Upper lobe of left lung (tissue), 4 donors: ENCODE data around the gene RABL6.
"Not testable (repeated sequence)": the region's sequence is repeated elsewhere in the genome, so short reads cannot be mapped to it uniquely, and the experiment has no call there.

Source experiments
- EP300 ChIP-seq, 4 donors: sonication (generic); formaldehyde crosslinking; IDR thresholded peaks; one replicate each; pipeline ENCODE4 v1.5.1; 2017; ENCODE audit warnings: antibody characterized with exemption in 4 of 4, control low read depth in 2 of 4
- TF ChIP-seq, protein P1 (sequence below), 6 experiments: fragments of 450-650 bp in 4 of 6; fragments of 200-600 bp in 2 of 6; sonication (generic) in 2 of 6; IDR thresholded peaks; one replicate each; pipeline ENCODE4 v1.5.1; 2016 to 2019; ENCODE audit warnings: antibody characterized with exemption in 6 of 6

DNA sequence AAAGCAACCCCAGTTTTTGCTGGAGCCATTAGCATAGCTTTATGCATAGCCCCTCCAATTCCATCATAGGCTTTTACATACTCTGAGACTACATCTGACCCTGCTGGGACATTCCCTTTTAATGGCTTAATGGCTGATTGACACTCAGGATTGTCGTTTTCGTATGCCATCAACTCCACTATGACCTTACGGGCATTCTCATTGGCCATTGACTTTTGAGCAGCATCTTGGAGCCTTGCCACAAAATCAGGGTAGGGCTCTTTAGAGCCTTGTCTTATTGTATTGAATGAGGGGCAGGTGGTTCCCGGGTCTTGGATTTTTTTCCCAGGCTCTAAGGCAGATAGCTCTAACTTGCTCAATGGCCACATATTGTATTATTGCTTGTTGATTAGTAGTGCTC is 20.8 kb upstream of the RABL6 start:
- TF ChIP-seq, protein P1, sequence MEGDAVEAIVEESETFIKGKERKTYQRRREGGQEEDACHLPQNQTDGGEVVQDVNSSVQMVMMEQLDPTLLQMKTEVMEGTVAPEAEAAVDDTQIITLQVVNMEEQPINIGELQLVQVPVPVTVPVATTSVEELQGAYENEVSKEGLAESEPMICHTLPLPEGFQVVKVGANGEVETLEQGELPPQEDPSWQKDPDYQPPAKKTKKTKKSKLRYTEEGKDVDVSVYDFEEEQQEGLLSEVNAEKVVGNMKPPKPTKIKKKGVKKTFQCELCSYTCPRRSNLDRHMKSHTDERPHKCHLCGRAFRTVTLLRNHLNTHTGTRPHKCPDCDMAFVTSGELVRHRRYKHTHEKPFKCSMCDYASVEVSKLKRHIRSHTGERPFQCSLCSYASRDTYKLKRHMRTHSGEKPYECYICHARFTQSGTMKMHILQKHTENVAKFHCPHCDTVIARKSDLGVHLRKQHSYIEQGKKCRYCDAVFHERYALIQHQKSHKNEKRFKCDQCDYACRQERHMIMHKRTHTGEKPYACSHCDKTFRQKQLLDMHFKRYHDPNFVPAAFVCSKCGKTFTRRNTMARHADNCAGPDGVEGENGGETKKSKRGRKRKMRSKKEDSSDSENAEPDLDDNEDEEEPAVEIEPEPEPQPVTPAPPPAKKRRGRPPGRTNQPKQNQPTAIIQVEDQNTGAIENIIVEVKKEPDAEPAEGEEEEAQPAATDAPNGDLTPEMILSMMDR (IDR thresholded peaks at IDR 0.05) = not testable (repeated sequence)
- TF ChIP-seq EP300 (IDR thresholded peaks at IDR 0.05) = not testable (repeated sequence)
